ENCODE results near the gene CEMIP. TPM values are rescaled to one million over a fixed set of nuclear protein-coding genes. Genes with fewer than 3 reads are reported as not detected.

Gene CEMIP
- total RNA-seq, 4 donors from 2014 or later = 0.11 to 2.0 (median 0.98) TPM

- no peak for DNase-seq
- WGBS, 2 donors = 48 to 56% methylated on average over 3 of the region's 3 CpGs
- Histone ChIP-seq H3K4me3 (replicated peaks in 1 of 3) (no peak overlapping the region), H3K27ac (no peak overlapping the region), H3K36me3 (no peaks in the 10 kb centered on the region), H3K4me1 (no peaks in the 10 kb centered on the region), H3K27me3 (no peaks in the 10 kb centered on the region), H3K9me3 (no peaks in the 10 kb centered on the region)
- TF ChIP-seq, protein P1, sequence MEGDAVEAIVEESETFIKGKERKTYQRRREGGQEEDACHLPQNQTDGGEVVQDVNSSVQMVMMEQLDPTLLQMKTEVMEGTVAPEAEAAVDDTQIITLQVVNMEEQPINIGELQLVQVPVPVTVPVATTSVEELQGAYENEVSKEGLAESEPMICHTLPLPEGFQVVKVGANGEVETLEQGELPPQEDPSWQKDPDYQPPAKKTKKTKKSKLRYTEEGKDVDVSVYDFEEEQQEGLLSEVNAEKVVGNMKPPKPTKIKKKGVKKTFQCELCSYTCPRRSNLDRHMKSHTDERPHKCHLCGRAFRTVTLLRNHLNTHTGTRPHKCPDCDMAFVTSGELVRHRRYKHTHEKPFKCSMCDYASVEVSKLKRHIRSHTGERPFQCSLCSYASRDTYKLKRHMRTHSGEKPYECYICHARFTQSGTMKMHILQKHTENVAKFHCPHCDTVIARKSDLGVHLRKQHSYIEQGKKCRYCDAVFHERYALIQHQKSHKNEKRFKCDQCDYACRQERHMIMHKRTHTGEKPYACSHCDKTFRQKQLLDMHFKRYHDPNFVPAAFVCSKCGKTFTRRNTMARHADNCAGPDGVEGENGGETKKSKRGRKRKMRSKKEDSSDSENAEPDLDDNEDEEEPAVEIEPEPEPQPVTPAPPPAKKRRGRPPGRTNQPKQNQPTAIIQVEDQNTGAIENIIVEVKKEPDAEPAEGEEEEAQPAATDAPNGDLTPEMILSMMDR (IDR thresholded peaks at IDR 0.05) = no peak
- no peak for TF ChIP-seq POLR2A (IDR thresholded peaks at IDR 0.05)
- intact Hi-C loops (cut with DNase I) = no loop called here
These were observed 37.0 kb downstream of the CEMIP start for GRCh38 chr15:80816049-80816653.

- intact Hi-C loops (cut with DNase I) = no loop called here
These were observed 37.8 kb downstream of the CEMIP start for GRCh38 chr15:80816936-80817335.

GRCh38 chr15:80817901-80818300 lies 38.7 kb downstream of the CEMIP start:
- Histone ChIP-seq H3K9me3 (no peaks in the 10 kb centered on the region), H3K4me1 (no peaks in the 10 kb centered on the region), H3K27me3 (no peaks in the 10 kb centered on the region), H3K36me3 (no peaks in the 10 kb centered on the region), H3K4me3 (replicated peaks in 1 of 3) (no peak overlapping the region), H3K27ac (no peak overlapping the region)
- intact Hi-C loops (cut with DNase I) = no loop called here
- no peak for DNase-seq
- no peak for TF ChIP-seq POLR2A (IDR thresholded peaks at IDR 0.05)
- TF ChIP-seq, protein P1 (IDR thresholded peaks at IDR 0.05) = no peak
- 91 to 95% methylated on average over 3 of the region's 3 CpGs for WGBS, 2 donors

More at GRCh38 chr15:80816936-80817335, 37.8 kb downstream of the CEMIP start:
- no peaks in the 10 kb centered on the region for H3K27me3 ChIP-seq
- H3K27ac ChIP-seq = no peak overlapping the region
- no peaks in the 10 kb centered on the region for H3K4me1 ChIP-seq
- no peak for TF ChIP-seq POLR2A (IDR thresholded peaks at IDR 0.05)
- TF ChIP-seq, protein P1 (IDR thresholded peaks at IDR 0.05) = no peak
- DNase-seq = no peak
- H3K4me3 ChIP-seq (replicated peaks in 1 of 3) = no peak overlapping the region
- WGBS, 2 donors = 81 to 83% methylated on average over 4 of the region's 4 CpGs
- no peaks in the 10 kb centered on the region for H3K36me3 ChIP-seq
- no peaks in the 10 kb centered on the region for H3K9me3 ChIP-seq

DNA sequence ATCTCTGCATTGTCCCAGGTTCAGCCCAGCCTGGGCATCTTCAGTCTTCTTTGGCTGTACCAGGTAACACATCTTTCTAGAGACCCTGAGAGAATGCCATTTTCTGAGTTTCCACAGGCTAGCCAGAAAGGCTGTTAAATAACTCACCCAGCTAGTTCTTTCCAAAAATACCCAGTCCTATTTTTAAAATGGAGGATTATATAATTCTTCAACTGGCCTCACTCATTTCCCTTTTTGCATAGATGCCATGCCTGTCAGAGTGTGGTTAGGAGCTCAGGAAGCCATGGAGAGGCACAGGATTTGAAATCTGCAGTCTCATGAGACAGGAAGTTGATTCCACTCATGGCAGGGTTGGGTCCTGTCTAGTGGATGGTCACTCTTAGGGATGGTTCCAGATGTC lies 39.8 kb downstream of the CEMIP start:
- H3K27ac ChIP-seq = no peak overlapping the region
- H3K36me3 ChIP-seq = no peaks in the 10 kb centered on the region
- TF ChIP-seq, protein P1 (IDR thresholded peaks at IDR 0.05) = no peak
- TF ChIP-seq POLR2A (IDR thresholded peaks at IDR 0.05) = no peak
- H3K9me3 ChIP-seq = no peaks in the 10 kb centered on the region
- no peaks in the 10 kb centered on the region for H3K4me1 ChIP-seq
- intact Hi-C loops (cut with DNase I) = no loop called here
- no peak overlapping the region for H3K4me3 ChIP-seq (replicated peaks in 1 of 3)
- H3K27me3 ChIP-seq = no peaks in the 10 kb centered on the region
- DNase-seq = no peak

DNA sequence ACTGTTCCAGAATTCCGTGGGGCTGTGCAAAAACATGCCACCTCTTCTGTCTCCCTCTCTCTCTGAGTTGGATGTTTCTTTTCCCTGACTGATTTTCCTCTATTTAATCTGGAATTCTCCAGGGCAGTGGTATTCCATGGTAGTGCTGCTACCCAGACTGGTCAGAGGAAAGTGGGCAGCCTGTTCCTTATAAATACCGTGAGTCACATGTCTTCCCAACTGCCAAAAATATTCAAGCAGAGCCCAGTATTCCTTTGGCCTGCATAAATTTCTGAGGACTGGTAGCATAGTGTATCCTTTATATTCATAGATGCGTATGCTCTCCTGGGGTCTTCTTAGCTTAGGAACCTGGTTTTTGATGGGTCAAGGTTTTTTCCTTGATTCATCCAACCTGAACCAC lies 40.9 kb downstream of the CEMIP start:
- H3K27ac ChIP-seq = no peak overlapping the region
- intact Hi-C loops (cut with DNase I) = no loop called here
- TF ChIP-seq, protein P1 (IDR thresholded peaks at IDR 0.05) = no peak
- no peak for TF ChIP-seq POLR2A (IDR thresholded peaks at IDR 0.05)
- H3K36me3 ChIP-seq = no peaks in the 10 kb centered on the region
- H3K4me1 ChIP-seq = no peaks in the 10 kb centered on the region
- no peaks in the 10 kb centered on the region for H3K9me3 ChIP-seq
- no peak for DNase-seq
- H3K27me3 ChIP-seq = no peaks in the 10 kb centered on the region
- H3K4me3 ChIP-seq (replicated peaks in 1 of 3) = no peak overlapping the region
- 65 to 81% methylated on average over 3 of the region's 3 CpGs for WGBS, 2 donors
